Measurements from ENCODE around the gene MDGA2.

DNA sequence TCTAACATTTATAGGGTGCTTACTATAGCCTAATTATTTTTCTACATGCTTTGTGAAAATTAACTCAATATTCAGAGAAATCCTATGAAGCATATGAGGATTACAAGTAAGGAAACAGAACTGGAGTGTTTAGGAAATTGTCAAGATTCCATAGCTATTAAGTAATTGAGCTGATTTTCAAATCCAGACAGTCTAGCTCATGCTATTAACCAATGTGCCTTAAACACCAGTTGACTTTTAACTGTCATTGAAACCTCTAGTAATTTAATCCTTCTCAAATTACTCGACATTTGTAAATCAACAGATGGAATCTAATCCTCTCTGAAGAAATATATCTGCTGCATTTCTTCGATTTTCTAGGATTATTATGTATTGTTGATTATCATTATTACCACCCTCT lies 488.9 kb downstream of the MDGA2 start:
- TF ChIP-seq POLR2AphosphoS5 (IDR thresholded peaks at IDR 0.05) = no peak
- TF ChIP-seq POLR2A (IDR thresholded peaks at IDR 0.05) = no peak

All from upper lobe of left lung (tissue), 4 donors.